ENCODE measurements around the gene BNC2.

Gene BNC2

GRCh38 chr9:16811987-16812685 lies 58.3 kb downstream of the BNC2 start:
- DNase-seq: no peak

GRCh38 chr9:16809912-16810610 lies 60.4 kb downstream of the BNC2 start:
- no peak for DNase-seq

GRCh38 chr9:16806674-16807073 lies 63.8 kb downstream of the BNC2 start:
- DNase-seq: no peak

- no peak for DNase-seq
These were observed 66.8 kb downstream of the BNC2 start for GRCh38 chr9:16803648-16804047.

- no peak for DNase-seq
These were observed 68.5 kb downstream of the BNC2 start for GRCh38 chr9:16801871-16802466.

- no peak for DNase-seq
These were observed 74.1 kb downstream of the BNC2 start for GRCh38 chr9:16796304-16796825.

GRCh38 chr9:16794871-16795639 lies 75.4 kb downstream of the BNC2 start:
- DNase-seq: peak; percentile 68

- DNase-seq: no peak
These were observed 76.4 kb downstream of the BNC2 start for GRCh38 chr9:16794103-16794502.

- no peak for DNase-seq
These were observed 82.7 kb downstream of the BNC2 start for GRCh38 chr9:16787724-16788123.

GRCh38 chr9:16784002-16784401 lies 86.5 kb downstream of the BNC2 start:
- no peak for DNase-seq

- no peak for DNase-seq
These were observed 88.0 kb downstream of the BNC2 start for GRCh38 chr9:16782490-16782889.

- DNase-seq: no peak
These were observed 95.1 kb downstream of the BNC2 start for GRCh38 chr9:16775330-16775729.

- DNase-seq: no peak
These were observed 96.9 kb downstream of the BNC2 start for GRCh38 chr9:16773617-16774016.

- DNase-seq: no peak
These were observed 97.4 kb downstream of the BNC2 start for GRCh38 chr9:16773116-16773515.

- no peak for DNase-seq
These were observed 99.1 kb downstream of the BNC2 start for GRCh38 chr9:16771356-16771755.

GRCh38 chr9:16769291-16769690 lies 101.2 kb downstream of the BNC2 start:
- DNase-seq: no peak

GRCh38 chr9:16768816-16769215 lies 101.7 kb downstream of the BNC2 start:
- no peak for DNase-seq

- no peak for DNase-seq
These were observed 103.1 kb downstream of the BNC2 start for GRCh38 chr9:16767366-16767765.

GRCh38 chr9:16763946-16764345 lies 106.5 kb downstream of the BNC2 start:
- DNase-seq: no peak

GRCh38 chr9:16755467-16756160 lies 114.9 kb downstream of the BNC2 start:
- no peak for DNase-seq

- DNase-seq: no peak
These were observed 115.8 kb downstream of the BNC2 start for GRCh38 chr9:16754662-16755061.

- no peak for DNase-seq
These were observed 117.2 kb downstream of the BNC2 start for GRCh38 chr9:16753256-16753655.

- no peak for DNase-seq
These were observed 117.9 kb downstream of the BNC2 start for GRCh38 chr9:16752601-16753000.
